ENCODE data around the gene BTNL8. TPM values are rescaled to one million over a fixed set of nuclear protein-coding genes. Genes with fewer than 3 reads are reported as not detected.

BTNL8 gene
- polyA plus RNA-seq, 3 donors = 0.13 to 0.50 (median 0.13) TPM

DNA sequence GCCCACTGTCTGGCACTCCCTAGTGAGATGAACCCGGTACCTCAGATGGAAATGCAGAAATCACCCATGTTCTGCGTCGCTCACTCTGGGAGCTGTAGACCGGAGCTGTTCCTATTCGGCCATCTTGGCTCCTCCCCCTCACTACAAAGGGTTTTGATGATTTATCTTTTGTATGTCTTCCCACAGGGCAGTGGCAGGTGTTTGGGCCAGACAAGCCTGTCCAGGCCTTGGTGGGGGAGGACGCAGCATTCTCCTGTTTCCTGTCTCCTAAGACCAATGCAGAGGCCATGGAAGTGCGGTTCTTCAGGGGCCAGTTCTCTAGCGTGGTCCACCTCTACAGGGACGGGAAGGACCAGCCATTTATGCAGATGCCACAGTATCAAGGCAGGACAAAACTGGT is 9.4 kb downstream of the BTNL8 start:
- no peaks in the 10 kb centered on the region for H3K36me3 ChIP-seq (replicated peaks in 1 of 2; ENCODE audit: control insufficient read depth in 1 of 2, insufficient read depth in 2 of 2, low read length in 2 of 2)

GRCh38 chr5:180908998-180909731 is 10.2 kb downstream of the BTNL8 start:
- Histone ChIP-seq H4K20me1 (ENCODE audit: insufficient read depth, low read length) (no peaks in the 10 kb centered on the region), H3K27ac (ENCODE audit: low read depth in 1 of 2, low read length in 2 of 2) (peak overlapping the region in 1 of 2 donors; percentile 14), H3K36me3 (replicated peaks in 1 of 2; ENCODE audit: control insufficient read depth in 1 of 2, insufficient read depth in 2 of 2, low read length in 2 of 2) (no peaks in the 10 kb centered on the region), H2AFZ (ENCODE audit: insufficient read depth, low read depth, low read length, poor library complexity, severe bottlenecking) (no peak overlapping the region), H3K4me2 (replicated peaks; ENCODE audit: extremely low read depth, low read length, poor library complexity, severe bottlenecking) (no peak overlapping the region), H3K9me3 (replicated peaks in 1 of 2; ENCODE audit: control insufficient read depth in 1 of 2, insufficient read depth in 1 of 2, low read length in 2 of 2) (peaks cover 6 to 7% of the 10 kb centered on the region in 2 donors), H3K79me2 (ENCODE audit: insufficient read depth, low read length) (no peaks in the 10 kb centered on the region), H3K27me3 (ENCODE audit: control insufficient read depth in 2 of 2, insufficient read depth in 2 of 2, low read length in 2 of 2) (no peaks in the 10 kb centered on the region), H3K4me1 (ENCODE audit: control insufficient read depth in 1 of 2, insufficient read depth in 2 of 2, low read length in 2 of 2) (peaks cover 12 to 15% of the 10 kb centered on the region in 2 donors), H3K9ac (ENCODE audit: insufficient read depth, low read length, poor library complexity, severe bottlenecking) (no peak overlapping the region), H3K4me3 (replicated peaks in 1 of 3; ENCODE audit: low read depth in 2 of 3, low read length in 3 of 3) (no peak overlapping the region)
- peak overlapping the region in 1 of 2 donors; percentile 40 for H3K4me3 Mint-ChIP-seq
- H3K27ac Mint-ChIP-seq = peak overlapping the region in 4 of 7 donors; percentile 28 to 83 (median 54)
- TF ChIP-seq, protein P1, sequence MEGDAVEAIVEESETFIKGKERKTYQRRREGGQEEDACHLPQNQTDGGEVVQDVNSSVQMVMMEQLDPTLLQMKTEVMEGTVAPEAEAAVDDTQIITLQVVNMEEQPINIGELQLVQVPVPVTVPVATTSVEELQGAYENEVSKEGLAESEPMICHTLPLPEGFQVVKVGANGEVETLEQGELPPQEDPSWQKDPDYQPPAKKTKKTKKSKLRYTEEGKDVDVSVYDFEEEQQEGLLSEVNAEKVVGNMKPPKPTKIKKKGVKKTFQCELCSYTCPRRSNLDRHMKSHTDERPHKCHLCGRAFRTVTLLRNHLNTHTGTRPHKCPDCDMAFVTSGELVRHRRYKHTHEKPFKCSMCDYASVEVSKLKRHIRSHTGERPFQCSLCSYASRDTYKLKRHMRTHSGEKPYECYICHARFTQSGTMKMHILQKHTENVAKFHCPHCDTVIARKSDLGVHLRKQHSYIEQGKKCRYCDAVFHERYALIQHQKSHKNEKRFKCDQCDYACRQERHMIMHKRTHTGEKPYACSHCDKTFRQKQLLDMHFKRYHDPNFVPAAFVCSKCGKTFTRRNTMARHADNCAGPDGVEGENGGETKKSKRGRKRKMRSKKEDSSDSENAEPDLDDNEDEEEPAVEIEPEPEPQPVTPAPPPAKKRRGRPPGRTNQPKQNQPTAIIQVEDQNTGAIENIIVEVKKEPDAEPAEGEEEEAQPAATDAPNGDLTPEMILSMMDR (IDR thresholded peaks at IDR 0.05) = no peak
- H3K36me3 Mint-ChIP-seq = no peaks in the 10 kb centered on the region
- peaks cover 3 to 10% (median 4%) of the 10 kb centered on the region in 7 donors for H3K9me3 Mint-ChIP-seq
- peaks cover 26% of the 10 kb centered on the region for H3K4me1 Mint-ChIP-seq
- 50% methylated on average over 2 of the region's 9 CpGs for WGBS (ENCODE audit: insufficient coverage)
- peak; percentile 16 to 41 (median 20) for DNase-seq
- intact Hi-C loops (cut with micrococcal nuclease) = no loop called here
- peaks cover 0 to 7% (median 0%) of the 10 kb centered on the region in 3 donors for H3K27me3 Mint-ChIP-seq (ENCODE audit: low read depth in 3 of 3)

More for the DNA sequence above, 9.4 kb downstream of the BTNL8 start:
- peaks cover 26% of the 10 kb centered on the region for H3K4me1 Mint-ChIP-seq
- H3K27ac ChIP-seq (ENCODE audit: low read depth in 1 of 2, low read length in 2 of 2) = no peak overlapping the region
- H3K4me3 Mint-ChIP-seq = no peak overlapping the region
- no peaks in the 10 kb centered on the region for H3K27me3 ChIP-seq (ENCODE audit: control insufficient read depth in 2 of 2, insufficient read depth in 2 of 2, low read length in 2 of 2)
- H3K27me3 Mint-ChIP-seq (ENCODE audit: low read depth in 3 of 3) = peaks cover 0 to 7% (median 0%) of the 10 kb centered on the region in 3 donors
- peaks cover 3 to 6% (median 4%) of the 10 kb centered on the region in 7 donors for H3K9me3 Mint-ChIP-seq
- H3K4me3 ChIP-seq (replicated peaks in 1 of 3; ENCODE audit: low read depth in 2 of 3, low read length in 3 of 3) = no peak overlapping the region
- DNase-seq = no peak
- H4K20me1 ChIP-seq (ENCODE audit: insufficient read depth, low read length) = no peaks in the 10 kb centered on the region
- intact Hi-C loops (cut with micrococcal nuclease) = no loop called here
- H3K9ac ChIP-seq (ENCODE audit: insufficient read depth, low read length, poor library complexity, severe bottlenecking) = no peak overlapping the region
- peak overlapping the region in 1 of 7 donors; percentile 83 for H3K27ac Mint-ChIP-seq
- H3K9me3 ChIP-seq (replicated peaks in 1 of 2; ENCODE audit: control insufficient read depth in 1 of 2, insufficient read depth in 1 of 2, low read length in 2 of 2) = peaks cover 4 to 7% of the 10 kb centered on the region in 2 donors
- H2AFZ ChIP-seq (ENCODE audit: insufficient read depth, low read depth, low read length, poor library complexity, severe bottlenecking) = no peak overlapping the region
- TF ChIP-seq, protein P1 (IDR thresholded peaks at IDR 0.05) = no peak
- no peaks in the 10 kb centered on the region for H3K79me2 ChIP-seq (ENCODE audit: insufficient read depth, low read length)
- H3K4me1 ChIP-seq (ENCODE audit: control insufficient read depth in 1 of 2, insufficient read depth in 2 of 2, low read length in 2 of 2) = peaks cover 12 to 15% of the 10 kb centered on the region in 2 donors
- H3K4me2 ChIP-seq (replicated peaks; ENCODE audit: extremely low read depth, low read length, poor library complexity, severe bottlenecking) = no peak overlapping the region
- 95% methylated on average over 2 of the region's 9 CpGs for WGBS (ENCODE audit: insufficient coverage)
- no peaks in the 10 kb centered on the region for H3K36me3 Mint-ChIP-seq
